Activated CD4-positive, alpha-beta T cell treated with anti-CD3 and anti-CD28 coated beads, Interleukin-2, Interleukin-6, amounts not matched to agents 100 ng/mL and 50 ng/mL, durations not matched to agents 16 hours and 8 hours (primary cell): ENCODE results near the gene ARL13B.
"Not testable (repeated sequence)": the region's sequence is repeated elsewhere in the genome, so short reads cannot be mapped to it uniquely, and the experiment has no call there.

Experiments used
- DNase-seq: peaks from one replicate; pipeline ENCODE4 v3.0.0-alpha.2; 2020

The ARL13B gene

DNA sequence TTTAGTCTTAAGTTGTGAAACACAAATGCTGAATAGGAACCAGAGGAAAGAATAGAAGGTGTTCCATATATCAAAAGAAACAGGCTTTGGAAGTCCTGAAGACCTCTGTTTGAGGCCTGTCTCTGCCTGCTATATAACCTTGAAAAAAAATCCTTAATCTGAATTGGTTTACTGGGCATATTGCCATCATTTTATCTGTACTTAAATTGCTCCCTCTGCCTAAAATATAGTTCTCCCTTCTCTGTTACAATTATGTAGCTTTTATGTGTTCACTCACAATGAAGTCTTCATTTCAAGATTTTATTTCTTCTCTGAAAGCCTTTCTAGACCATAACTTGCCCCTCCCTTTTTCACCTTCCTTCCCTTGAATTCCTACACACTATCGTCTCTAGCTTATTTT lies 21.2 kb downstream of the ARL13B start:
- no peak for DNase-seq

- DNase-seq: no peak
Observed at GRCh38 chr3:94001827-94002495, 22.0 kb downstream of the ARL13B start.

GRCh38 chr3:94004301-94004910 lies 24.5 kb downstream of the ARL13B start:
- peak; percentile 65 for DNase-seq

DNA sequence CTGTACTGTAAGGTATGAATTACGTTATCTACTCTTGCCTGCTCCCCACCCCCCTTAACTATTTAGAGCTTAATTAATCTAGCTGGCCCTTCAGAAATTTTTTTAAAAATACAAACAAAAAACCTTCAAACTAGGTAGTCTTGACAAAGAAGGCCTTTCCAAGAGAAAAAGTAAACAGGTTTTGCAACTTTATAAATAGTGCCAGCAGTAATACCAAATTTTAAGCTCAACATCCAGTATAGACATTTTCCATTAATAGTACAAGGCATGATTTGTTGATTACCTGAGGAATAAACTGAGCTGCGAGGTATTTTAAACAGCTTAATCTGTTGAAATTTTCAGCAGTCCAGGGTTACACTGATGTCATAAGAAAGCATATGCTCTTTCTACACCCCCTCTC lies 28.3 kb downstream of the ARL13B start:
- DNase-seq: no peak

- DNase-seq: peak; percentile 11
Observed at GRCh38 chr3:94009608-94010007, 29.7 kb downstream of the ARL13B start.

GRCh38 chr3:94011233-94011711 lies 31.3 kb downstream of the ARL13B start:
- peak; percentile 79 for DNase-seq

DNA sequence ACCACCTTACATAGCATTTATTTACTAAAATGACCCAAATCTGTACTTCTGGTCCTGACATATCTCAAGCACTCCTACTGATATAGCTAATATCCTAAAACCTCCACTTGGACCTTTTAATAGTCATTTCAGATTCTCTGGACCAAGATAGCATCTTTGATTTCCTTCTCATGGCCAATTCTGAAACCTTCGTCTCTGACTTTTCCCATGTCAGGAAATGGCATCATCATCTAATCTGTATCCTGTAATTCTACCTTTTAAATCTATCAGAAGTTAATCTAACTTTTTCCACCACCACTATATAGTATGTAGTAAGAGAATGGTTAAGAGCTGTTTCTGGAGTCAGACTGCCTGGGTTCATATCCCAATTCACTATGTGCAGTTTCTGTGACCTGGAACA lies 32.2 kb downstream of the ARL13B start:
- DNase-seq: peak; percentile 32

DNA sequence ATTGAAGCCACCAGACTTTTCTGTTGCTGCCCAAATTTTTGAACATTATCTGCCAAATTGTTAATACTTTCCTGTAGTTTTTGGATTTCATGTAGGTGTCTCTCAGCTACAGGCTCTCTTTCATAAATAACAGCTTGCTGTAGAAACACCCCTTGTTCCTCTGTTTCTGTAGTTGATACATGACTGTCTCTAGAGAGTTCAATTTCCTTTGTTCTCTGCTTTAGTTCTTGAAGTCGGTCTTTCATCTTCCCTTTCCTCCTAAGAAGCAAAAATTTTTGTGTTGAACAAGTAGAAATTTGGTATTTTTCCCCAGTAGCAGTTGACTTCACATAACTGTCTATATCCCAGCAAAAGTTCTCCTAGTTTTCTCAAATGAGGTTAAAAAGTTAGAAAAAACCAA lies 35.1 kb downstream of the ARL13B start:
- DNase-seq: no peak

- no peak for DNase-seq
Observed at GRCh38 chr3:94019659-94020058, 39.7 kb downstream of the ARL13B start.

DNA sequence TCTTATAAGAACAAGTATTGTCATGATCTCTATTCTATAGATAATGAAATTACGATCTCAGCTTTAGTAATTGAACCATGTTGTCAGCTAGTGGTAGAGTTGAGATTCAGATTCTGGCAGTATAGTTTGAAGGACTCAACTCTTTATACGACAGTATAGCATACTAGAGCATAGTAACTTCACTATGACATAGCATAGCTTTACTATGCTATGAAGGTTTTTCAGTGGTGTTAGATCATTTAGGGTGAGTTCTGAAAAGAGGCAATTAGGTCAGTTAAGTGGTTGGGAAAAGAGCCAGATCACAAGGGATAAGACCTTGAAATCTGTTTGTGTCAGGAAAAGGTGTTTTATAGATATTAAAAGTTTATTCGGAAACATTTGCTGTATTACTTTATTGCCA lies 40.3 kb downstream of the ARL13B start:
- no peak for DNase-seq

DNA sequence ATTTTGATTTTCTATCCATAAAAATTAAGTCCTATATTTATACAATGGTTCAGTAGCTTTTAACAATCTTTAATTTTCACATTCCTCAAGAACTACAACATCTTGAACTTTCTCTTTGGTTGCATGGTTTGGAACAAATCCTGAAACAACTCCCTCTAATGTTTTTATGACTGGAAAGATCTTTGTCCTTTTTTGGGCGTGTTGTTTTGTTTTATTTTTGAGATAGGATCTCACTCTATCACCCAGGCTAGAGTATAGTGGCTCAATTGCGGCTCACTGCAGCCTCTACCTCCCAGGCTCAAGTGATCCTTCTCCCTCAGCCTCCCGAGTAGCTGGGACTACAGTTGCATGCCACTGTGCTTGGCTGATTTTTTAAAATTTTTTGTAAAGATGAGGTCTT lies 44.4 kb downstream of the ARL13B start:
- no peak for DNase-seq

DNA sequence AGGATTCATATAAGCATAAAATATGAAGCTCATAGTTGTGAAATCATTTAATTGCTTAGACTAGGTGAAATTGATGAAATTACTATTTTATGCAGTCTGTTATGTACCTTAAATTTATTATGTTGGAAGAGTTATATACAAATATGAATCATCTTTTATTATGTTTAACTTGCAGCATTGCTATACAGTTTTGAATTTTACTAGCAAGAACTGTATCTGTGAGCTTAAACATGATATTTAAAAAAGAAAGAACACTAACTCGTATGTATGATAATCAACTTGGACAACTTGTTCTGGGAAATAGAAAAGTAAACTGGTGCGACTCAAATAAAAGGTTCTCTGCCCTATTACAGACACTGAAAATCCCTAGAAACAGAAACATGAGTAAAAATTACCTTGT lies 46.7 kb downstream of the ARL13B start:
- DNase-seq: no peak

DNA sequence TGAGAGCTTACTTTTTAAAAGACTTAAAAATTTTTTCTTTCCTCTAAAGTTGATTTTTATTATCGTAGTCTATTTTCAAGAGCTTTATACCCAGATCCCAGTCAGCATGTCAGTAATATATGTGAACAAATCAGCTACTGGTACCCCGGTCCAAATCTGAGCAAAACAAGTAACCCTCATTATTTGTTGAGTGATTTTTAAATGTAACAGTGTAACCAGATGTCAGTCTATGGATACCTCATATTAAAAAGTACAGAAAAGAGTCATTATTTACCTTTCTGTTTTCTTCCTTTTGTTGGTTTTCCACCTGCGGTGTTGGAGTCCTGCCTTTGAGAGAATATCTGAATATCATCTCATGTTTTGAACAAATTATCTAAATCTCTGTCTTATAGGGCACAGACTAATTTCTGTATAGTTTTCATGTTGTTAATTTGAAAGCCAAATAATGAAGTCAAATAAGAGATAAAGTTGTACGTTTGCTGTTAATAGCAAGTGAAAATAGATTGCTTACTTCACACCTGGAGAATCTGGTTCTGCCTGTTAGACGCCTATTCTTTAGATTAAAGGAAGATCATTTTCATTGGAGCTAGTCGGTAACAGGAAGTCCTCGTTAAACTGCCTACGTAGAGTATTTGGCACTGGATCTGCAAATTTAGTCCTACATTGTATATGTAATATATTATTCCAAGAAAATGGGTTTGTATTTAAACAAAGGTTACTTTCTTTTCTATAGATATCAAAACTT lies 48.3 kb downstream of the ARL13B start, which contains the start of gene STX19:
STX19 (minus strand) TSS at position 505 of the 745 bp plus-strand sequence. CDS start 13,328 bp downstream, outside the sequence.
- DNase-seq: no peak

GRCh38 chr3:94036909-94037507 lies 57.1 kb downstream of the ARL13B start:
- DNase-seq: peak; percentile 23

DNA sequence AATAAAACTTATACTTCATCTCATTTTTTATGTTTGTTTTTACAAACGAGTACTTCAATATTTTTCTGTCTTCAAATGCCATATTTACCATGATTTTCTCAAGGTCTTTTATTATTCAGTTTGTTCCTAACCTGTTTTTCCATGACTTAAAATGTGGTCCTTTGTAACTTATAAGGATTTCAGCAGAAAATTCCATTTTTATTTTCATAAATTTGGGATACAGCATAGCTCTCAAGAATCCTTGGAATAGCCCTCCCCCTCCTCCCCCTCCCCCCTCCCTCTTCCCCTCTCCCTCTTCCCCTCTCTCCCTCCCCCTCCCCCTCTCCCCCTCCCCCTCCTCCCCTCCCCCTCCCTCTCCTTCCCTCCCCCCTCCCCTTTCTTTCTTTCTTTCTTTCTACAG lies 63.3 kb downstream of the ARL13B start:
- DNase-seq: no peak

- not testable (repeated sequence) for DNase-seq
Observed at GRCh38 chr3:94044100-94044936, 64.4 kb downstream of the ARL13B start.

GRCh38 chr3:94046533-94046932 lies 66.6 kb downstream of the ARL13B start:
- DNase-seq: no peak

DNA sequence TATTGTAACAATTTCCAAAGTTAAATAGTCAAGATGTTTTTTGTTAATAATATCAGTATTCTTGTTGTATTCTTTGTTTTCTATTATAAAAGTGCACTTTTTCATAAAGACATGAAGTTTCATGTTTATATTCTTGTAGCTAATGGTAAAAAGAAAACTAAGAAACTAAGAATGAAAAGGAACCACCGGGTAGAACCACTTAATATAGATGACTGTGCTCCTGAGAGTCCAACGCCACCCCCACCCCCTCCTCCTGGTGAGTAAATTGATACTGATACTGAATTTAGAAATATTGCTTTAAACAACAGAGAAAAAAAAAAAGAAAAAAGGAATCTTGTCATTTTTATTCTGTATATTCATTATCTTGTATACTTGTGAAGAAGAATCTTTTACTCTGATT lies 69.3 kb downstream of the ARL13B start:
- no peak for DNase-seq

GRCh38 chr3:94050546-94050945 lies 70.6 kb downstream of the ARL13B start:
- no peak for DNase-seq

DNA sequence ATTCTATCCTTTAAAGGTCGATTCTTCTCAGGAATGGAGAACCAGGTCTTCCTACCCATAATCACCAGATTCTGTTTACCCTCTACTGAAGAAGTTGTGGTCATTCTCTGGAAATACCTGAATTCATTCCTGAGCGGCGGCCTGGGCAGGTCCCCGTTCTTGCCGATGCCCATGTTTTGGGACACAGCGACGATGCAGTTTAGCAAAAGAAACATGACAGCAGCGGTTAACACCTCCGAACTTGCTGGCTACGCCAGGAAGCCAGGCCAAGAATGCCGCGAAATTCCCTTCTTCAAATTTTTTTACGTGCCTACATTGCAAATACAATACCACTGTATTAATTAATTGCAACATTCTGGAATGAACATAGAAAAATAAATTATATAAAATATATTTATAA lies 81.3 kb downstream of the ARL13B start:
- no peak for DNase-seq

DNA sequence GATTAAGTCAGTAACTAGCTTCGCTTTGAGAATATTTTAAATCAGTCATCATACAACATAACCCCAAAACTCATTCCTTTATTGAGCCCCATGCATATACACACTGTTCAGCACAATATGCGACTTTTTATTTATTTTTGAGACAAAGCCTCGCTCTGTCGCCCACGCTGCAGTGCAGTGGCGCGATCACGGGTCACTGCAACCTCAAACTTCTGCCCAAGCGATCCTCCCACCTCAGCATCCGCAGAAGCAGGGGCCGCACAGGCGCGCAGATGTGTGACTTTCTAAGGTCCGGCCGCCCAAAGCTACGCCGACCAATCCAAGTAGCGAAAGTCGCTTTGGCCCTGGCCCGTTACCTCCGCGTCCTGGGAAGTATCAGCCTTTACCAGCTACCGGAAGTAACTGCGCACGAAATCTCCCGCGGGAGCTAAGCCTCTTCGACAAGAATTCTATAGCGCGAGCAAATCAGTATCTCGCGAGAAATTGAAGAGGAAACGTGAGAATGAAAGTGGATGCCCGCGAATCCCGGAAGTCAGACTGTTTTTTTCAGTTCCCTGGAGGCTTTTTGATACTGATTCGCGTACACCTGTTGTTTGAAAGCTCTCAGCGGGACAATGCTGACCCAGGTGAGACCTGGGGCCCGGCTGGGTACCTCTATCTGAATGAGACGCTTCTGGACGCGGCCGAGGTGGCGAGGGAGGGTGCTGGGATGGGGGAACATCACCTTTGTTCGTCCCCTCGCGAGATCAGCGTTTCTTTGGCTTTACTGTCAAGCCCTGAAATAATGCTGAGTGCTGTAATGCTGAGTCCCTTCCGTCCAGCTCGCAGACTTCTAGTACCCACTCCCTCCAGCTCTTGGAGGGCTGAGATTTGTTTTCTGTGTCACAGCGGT lies 82.8 kb downstream of the ARL13B start, which contains the start of the genes DHFR2 and NSUN3:
DHFR2 (minus strand) TSS at position 404 of the 892 bp plus-strand sequence. CDS start 1,405 bp downstream, outside the sequence.
NSUN3 (plus strand) TSS at position 549 of the 892 bp plus-strand sequence; CDS start at position 615, 66 bp downstream.
- peak; percentile 93 for DNase-seq
